Mucosa of rectum (tissue), 2 donors: ENCODE data around the gene FOXO3.
A peak's percentile ranks its signal among the peaks of the same experiment; 100 is the strongest.

ENCODE experiments used
- H3K27ac ChIP-seq, 2 donors: one replicate each; pipeline ENCODE4 v1.7.0; 2013; ENCODE audit warnings: inconsistent platforms in 2 of 2, low read depth in 2 of 2, low read length in 2 of 2
- H3K27me3 ChIP-seq, 2 donors: one replicate each; pipeline ENCODE4 v1.7.0; 2013; ENCODE audit warnings: low read length in 2 of 2; ENCODE audit not compliant: control insufficient read depth in 2 of 2, insufficient read depth in 2 of 2
- H3K36me3 ChIP-seq, 2 donors: one replicate each; pipeline ENCODE4 v1.7.0; 2013; ENCODE audit warnings: low read length in 2 of 2; ENCODE audit not compliant: control insufficient read depth in 2 of 2, insufficient read depth in 2 of 2
- H3K4me1 ChIP-seq, 2 donors: one replicate each; pipeline ENCODE4 v1.7.0; 2013; ENCODE audit warnings: low read length in 2 of 2, mild to moderate bottlenecking in 1 of 2; ENCODE audit not compliant: control insufficient read depth in 2 of 2, insufficient read depth in 2 of 2
- H3K4me3 ChIP-seq, 2 donors: one replicate each; pipeline ENCODE4 v1.7.0; 2013; ENCODE audit warnings: low read length in 2 of 2
- H3K9ac ChIP-seq, 2 donors: one replicate each; pipeline ENCODE4 v1.7.0; 2013; ENCODE audit warnings: low read length in 2 of 2, low read depth in 1 of 2, mild to moderate bottlenecking in 1 of 2
- H3K9me3 ChIP-seq, 2 donors: one replicate each; pipeline ENCODE4 v1.7.0; 2013; ENCODE audit warnings: low read length in 2 of 2; ENCODE audit not compliant: control insufficient read depth in 2 of 2
- donor health status: healthy.
- donor health status: Normal muscosa, but diverticular disease.

The FOXO3 gene

GRCh38 chr6:108640104-108640503 lies 79.4 kb downstream of the FOXO3 start:
- Histone ChIP-seq H3K36me3 (no peaks in the 10 kb centered on the region), H3K27ac (no peak overlapping the region), H3K9me3 (no peaks in the 10 kb centered on the region), H3K9ac (no peak overlapping the region), H3K4me3 (no peak overlapping the region), H3K27me3 (no peaks in the 10 kb centered on the region), H3K4me1 (peaks cover 0 to 8% of the 10 kb centered on the region in 2 donors)

- no peak overlapping the region for H3K27ac ChIP-seq
- H3K4me1 ChIP-seq = no peaks in the 10 kb centered on the region
- H3K9me3 ChIP-seq = no peaks in the 10 kb centered on the region
- no peak overlapping the region for H3K9ac ChIP-seq
- H3K27me3 ChIP-seq = no peaks in the 10 kb centered on the region
- H3K36me3 ChIP-seq = peaks cover 0 to 3% of the 10 kb centered on the region in 2 donors
- no peak overlapping the region for H3K4me3 ChIP-seq
These were observed 82.5 kb downstream of the FOXO3 start for GRCh38 chr6:108643184-108643583.

- H3K4me1 ChIP-seq = no peaks in the 10 kb centered on the region
- H3K27me3 ChIP-seq = no peaks in the 10 kb centered on the region
- H3K9me3 ChIP-seq = no peaks in the 10 kb centered on the region
These were observed 83.5 kb downstream of the FOXO3 start for GRCh38 chr6:108644252-108644651.

GRCh38 chr6:108648191-108648590 lies 87.5 kb downstream of the FOXO3 start:
- Histone ChIP-seq H3K4me3 (no peak overlapping the region), H3K27ac (no peak overlapping the region), H3K4me1 (peaks cover 1 to 6% of the 10 kb centered on the region in 2 donors), H3K9me3 (no peaks in the 10 kb centered on the region), H3K9ac (no peak overlapping the region), H3K27me3 (no peaks in the 10 kb centered on the region), H3K36me3 (peaks cover 0 to 3% of the 10 kb centered on the region in 2 donors)

More at GRCh38 chr6:108644252-108644651, 83.5 kb downstream of the FOXO3 start:
- Histone ChIP-seq H3K4me3 (no peak overlapping the region), H3K9ac (no peak overlapping the region), H3K36me3 (peaks cover 0 to 3% of the 10 kb centered on the region in 2 donors), H3K27ac (no peak overlapping the region)

- H3K4me1 ChIP-seq = peaks cover 7 to 13% of the 10 kb centered on the region in 2 donors
- H3K27ac ChIP-seq = no peak overlapping the region
- H3K27me3 ChIP-seq = no peaks in the 10 kb centered on the region
These were observed 89.6 kb downstream of the FOXO3 start for GRCh38 chr6:108650325-108650724.

GRCh38 chr6:108650781-108651180 lies 90.1 kb downstream of the FOXO3 start:
- H3K36me3 ChIP-seq = peaks cover 0 to 3% of the 10 kb centered on the region in 2 donors
- H3K4me3 ChIP-seq = no peak overlapping the region
- H3K9me3 ChIP-seq = no peaks in the 10 kb centered on the region
- peaks cover 10 to 16% of the 10 kb centered on the region in 2 donors for H3K4me1 ChIP-seq
- H3K27ac ChIP-seq = peak overlapping the region; percentile 56 to 59
- H3K9ac ChIP-seq = no peak overlapping the region
- no peaks in the 10 kb centered on the region for H3K27me3 ChIP-seq

More at GRCh38 chr6:108650325-108650724, 89.6 kb downstream of the FOXO3 start:
- Histone ChIP-seq H3K36me3 (peaks cover 0 to 3% of the 10 kb centered on the region in 2 donors), H3K9ac (no peak overlapping the region), H3K9me3 (no peaks in the 10 kb centered on the region), H3K4me3 (no peak overlapping the region)

- Histone ChIP-seq H3K4me1 (peaks cover 10 to 18% of the 10 kb centered on the region in 2 donors), H3K9ac (no peak overlapping the region), H3K27me3 (no peaks in the 10 kb centered on the region), H3K4me3 (no peak overlapping the region), H3K9me3 (no peaks in the 10 kb centered on the region), H3K27ac (peak overlapping the region; percentile 56 to 59), H3K36me3 (peaks cover 0 to 3% of the 10 kb centered on the region in 2 donors)
These were observed 90.9 kb downstream of the FOXO3 start for GRCh38 chr6:108651340-108652227.

GRCh38 chr6:108652375-108652774 lies 91.7 kb downstream of the FOXO3 start:
- Histone ChIP-seq H3K4me3 (no peak overlapping the region), H3K36me3 (peaks cover 0 to 3% of the 10 kb centered on the region in 2 donors), H3K4me1 (peaks cover 10 to 21% of the 10 kb centered on the region in 2 donors), H3K27ac (peak overlapping the region; percentile 56 to 59), H3K9ac (no peak overlapping the region), H3K27me3 (no peaks in the 10 kb centered on the region), H3K9me3 (no peaks in the 10 kb centered on the region)

GRCh38 chr6:108653949-108654348 lies 93.2 kb downstream of the FOXO3 start:
- Histone ChIP-seq H3K27me3 (no peaks in the 10 kb centered on the region), H3K9me3 (no peaks in the 10 kb centered on the region), H3K27ac (peak overlapping the region; percentile 19 to 51), H3K9ac (no peak overlapping the region), H3K36me3 (no peaks in the 10 kb centered on the region), H3K4me1 (peaks cover 10 to 21% of the 10 kb centered on the region in 2 donors), H3K4me3 (no peak overlapping the region)

GRCh38 chr6:108654465-108655106 lies 93.9 kb downstream of the FOXO3 start:
- Histone ChIP-seq H3K4me3 (no peak overlapping the region), H3K36me3 (no peaks in the 10 kb centered on the region), H3K9ac (peak overlapping the region in 1 of 2 donors; percentile 42), H3K27me3 (no peaks in the 10 kb centered on the region), H3K4me1 (peaks cover 10 to 21% of the 10 kb centered on the region in 2 donors), H3K27ac (peak overlapping the region; percentile 13 to 65), H3K9me3 (no peaks in the 10 kb centered on the region)
